Measurements from ENCODE around the gene STRADB. TPM values are rescaled to one million over a fixed set of nuclear protein-coding genes. Genes with fewer than 3 reads are reported as not detected.

Gene STRADB
- total RNA-seq, 1 donor from 2014 or later = 24.5 TPM

DNA sequence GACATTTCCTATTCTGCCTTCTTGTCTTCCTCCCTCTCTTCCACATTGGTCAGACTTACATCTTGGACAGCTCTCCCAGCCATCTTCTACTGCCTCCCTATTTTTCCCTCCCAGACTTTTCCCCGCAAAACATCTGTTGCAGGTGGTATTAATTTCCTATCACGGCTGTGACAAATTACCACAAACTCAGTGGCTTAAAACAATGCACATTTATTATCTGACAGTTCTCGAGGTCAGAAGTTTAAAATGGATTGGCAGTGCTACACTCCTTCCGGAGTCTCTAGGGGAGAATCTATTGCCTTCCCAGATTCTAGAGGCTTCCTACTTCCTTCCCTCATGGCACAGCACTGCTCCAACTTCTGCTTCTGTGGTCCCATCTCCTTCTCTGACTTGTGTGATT is 33.3 kb downstream of the STRADB start:
- no peaks in the 10 kb centered on the region for H3K4me1 ChIP-seq
- H3K4me3 ChIP-seq = no peak overlapping the region
- no peaks in the 10 kb centered on the region for H3K9me3 ChIP-seq
- peaks cover 5% of the 10 kb centered on the region for H3K27me3 ChIP-seq (ENCODE audit: low read depth)
- TF ChIP-seq, protein P1, sequence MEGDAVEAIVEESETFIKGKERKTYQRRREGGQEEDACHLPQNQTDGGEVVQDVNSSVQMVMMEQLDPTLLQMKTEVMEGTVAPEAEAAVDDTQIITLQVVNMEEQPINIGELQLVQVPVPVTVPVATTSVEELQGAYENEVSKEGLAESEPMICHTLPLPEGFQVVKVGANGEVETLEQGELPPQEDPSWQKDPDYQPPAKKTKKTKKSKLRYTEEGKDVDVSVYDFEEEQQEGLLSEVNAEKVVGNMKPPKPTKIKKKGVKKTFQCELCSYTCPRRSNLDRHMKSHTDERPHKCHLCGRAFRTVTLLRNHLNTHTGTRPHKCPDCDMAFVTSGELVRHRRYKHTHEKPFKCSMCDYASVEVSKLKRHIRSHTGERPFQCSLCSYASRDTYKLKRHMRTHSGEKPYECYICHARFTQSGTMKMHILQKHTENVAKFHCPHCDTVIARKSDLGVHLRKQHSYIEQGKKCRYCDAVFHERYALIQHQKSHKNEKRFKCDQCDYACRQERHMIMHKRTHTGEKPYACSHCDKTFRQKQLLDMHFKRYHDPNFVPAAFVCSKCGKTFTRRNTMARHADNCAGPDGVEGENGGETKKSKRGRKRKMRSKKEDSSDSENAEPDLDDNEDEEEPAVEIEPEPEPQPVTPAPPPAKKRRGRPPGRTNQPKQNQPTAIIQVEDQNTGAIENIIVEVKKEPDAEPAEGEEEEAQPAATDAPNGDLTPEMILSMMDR (IDR thresholded peaks at IDR 0.05) = no peak
- ATAC-seq (no peak), DNase-seq (no peak)
- H3K36me3 ChIP-seq = peaks cover 14% of the 10 kb centered on the region
- intact Hi-C loops (cut with DNase I) = no loop called here
- H3K27ac ChIP-seq = no peak overlapping the region

DNA sequence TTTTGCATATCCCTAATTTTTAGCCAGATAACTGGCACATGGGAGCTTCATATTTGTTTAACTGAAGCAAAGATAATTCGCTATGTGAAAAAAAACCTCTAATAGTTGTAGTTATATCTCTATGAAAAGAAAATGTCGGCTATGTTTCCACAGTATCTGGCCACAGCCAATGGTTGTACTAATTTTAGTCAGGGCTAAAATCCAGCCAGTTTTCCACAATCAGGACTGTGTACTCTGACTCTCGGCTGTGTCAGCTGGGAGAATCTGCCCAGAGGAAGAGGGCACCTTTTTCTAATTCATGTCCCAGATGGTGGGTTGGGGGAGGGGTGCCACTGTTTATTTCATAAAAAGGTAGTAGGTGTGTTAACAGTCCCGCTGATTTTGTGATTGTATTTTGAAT is 38.8 kb downstream of the STRADB start:
- H3K36me3 ChIP-seq = no peaks in the 10 kb centered on the region
- no peak overlapping the region for H3K4me3 ChIP-seq
- H3K27me3 ChIP-seq (ENCODE audit: low read depth) = peaks cover 5% of the 10 kb centered on the region
- no peak for DNase-seq
- TF ChIP-seq, protein P1 (IDR thresholded peaks at IDR 0.05) = no peak
- intact Hi-C loops (cut with DNase I) = no loop called here
- no peak for ATAC-seq
- H3K27ac ChIP-seq = no peak overlapping the region
- H3K9me3 ChIP-seq = no peaks in the 10 kb centered on the region
- no peaks in the 10 kb centered on the region for H3K4me1 ChIP-seq

DNA sequence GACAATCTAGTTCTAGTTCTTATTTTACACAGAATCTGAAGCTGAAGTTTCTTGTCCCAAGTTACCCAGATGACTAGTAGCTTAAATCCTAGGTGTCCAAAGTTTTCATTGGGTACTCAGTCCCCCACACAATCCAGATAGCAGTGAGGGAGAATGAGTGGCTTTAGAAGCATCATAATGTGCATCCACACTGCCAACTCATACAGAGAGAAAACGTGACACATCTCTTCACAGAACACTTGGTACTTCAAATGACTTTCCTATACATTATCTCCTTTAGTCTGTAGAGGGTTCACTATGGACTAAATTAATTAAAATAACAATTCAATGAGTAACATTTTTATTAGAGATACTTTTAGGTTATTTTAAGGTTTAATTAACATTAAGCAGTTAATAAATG is 45.2 kb downstream of the STRADB start:
- ATAC-seq = no peak
- no peaks in the 10 kb centered on the region for H3K27me3 ChIP-seq (ENCODE audit: low read depth)
- H3K4me1 ChIP-seq = no peaks in the 10 kb centered on the region
- TF ChIP-seq, protein P1 (IDR thresholded peaks at IDR 0.05) = no peak
- H3K4me3 ChIP-seq = no peak overlapping the region
- no peak overlapping the region for H3K27ac ChIP-seq
- intact Hi-C loops (cut with DNase I) = no loop called here
- peaks cover 1% of the 10 kb centered on the region for H3K9me3 ChIP-seq
- no peak for DNase-seq
- H3K36me3 ChIP-seq = no peaks in the 10 kb centered on the region

DNA sequence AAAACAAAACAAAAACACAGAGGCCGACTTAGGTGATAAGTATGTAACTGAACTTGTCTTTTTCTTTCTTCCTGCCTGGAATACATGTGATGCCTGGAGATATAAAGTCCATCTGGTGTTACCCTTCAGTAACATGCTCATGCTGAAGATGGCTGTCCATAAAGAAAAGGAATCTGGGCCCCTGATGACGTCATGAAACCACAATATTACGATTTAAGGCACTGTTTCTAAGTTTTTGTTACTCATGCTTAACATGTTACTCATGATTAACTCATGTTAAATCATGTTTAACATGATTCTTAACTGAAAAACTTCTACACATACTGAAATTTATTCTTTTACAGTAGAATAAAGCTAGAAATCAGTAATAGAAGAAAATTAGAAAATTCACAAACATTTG is 49.0 kb downstream of the STRADB start:
- no peaks in the 10 kb centered on the region for H3K4me1 ChIP-seq
- DNase-seq = no peak
- H3K4me3 ChIP-seq = no peak overlapping the region
- H3K27ac ChIP-seq = no peak overlapping the region
- TF ChIP-seq, protein P1 (IDR thresholded peaks at IDR 0.05) = no peak
- H3K36me3 ChIP-seq = no peaks in the 10 kb centered on the region
- H3K27me3 ChIP-seq (ENCODE audit: low read depth) = no peaks in the 10 kb centered on the region
- peaks cover 18% of the 10 kb centered on the region for H3K9me3 ChIP-seq
- no peak for ATAC-seq
- intact Hi-C loops (cut with DNase I) = no loop called here

DNA sequence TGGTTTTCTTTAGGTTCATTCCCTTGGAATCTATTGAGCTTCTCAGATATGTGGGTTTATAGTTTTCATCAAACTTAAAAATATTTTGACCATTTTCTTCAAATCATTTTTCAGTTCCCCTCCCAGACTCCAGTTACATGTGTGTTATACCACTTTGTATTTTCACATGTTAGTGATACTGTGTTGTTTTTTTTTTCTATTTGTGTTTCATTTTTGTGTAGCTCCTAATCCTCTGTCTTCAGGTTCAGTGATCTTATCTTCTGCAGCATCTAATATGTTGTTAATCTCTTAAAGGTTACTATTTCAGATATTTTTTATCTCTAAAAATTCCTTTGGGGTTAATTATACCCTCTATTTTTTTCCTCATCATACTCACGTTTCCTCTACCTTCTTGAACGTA is 51.2 kb downstream of the STRADB start:
- Histone ChIP-seq H3K27ac (no peak overlapping the region), H3K9me3 (peaks cover 18% of the 10 kb centered on the region), H3K36me3 (no peaks in the 10 kb centered on the region), H3K4me3 (no peak overlapping the region), H3K4me1 (no peaks in the 10 kb centered on the region), H3K27me3 (ENCODE audit: low read depth) (no peaks in the 10 kb centered on the region)
- TF ChIP-seq, protein P1 (IDR thresholded peaks at IDR 0.05) = no peak
- ATAC-seq (no peak), DNase-seq (no peak)
- intact Hi-C loops (cut with DNase I) = no loop called here

DNA sequence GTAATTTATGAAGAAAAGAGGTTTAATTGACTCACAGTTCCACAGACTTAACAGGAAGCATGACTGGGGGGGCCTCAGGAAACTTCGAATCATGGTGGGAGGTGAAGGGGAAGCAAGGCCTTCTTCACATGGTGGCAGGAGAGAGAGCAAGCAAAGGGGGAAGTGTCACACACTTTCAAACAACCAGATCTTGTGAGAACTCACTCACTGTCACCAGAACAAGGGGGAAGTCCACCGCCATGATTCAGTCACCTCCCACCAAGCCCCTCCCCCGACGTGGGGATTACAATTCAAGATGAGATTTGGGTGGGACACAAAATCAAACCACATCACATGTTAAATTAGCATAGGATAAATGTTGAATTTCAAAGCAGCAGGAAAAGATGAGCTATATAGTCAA is 56.2 kb downstream of the STRADB start:
- Histone ChIP-seq H3K4me1 (no peaks in the 10 kb centered on the region), H3K4me3 (no peak overlapping the region), H3K36me3 (no peaks in the 10 kb centered on the region), H3K27me3 (ENCODE audit: low read depth) (no peaks in the 10 kb centered on the region), H3K9me3 (peaks cover 9% of the 10 kb centered on the region), H3K27ac (no peak overlapping the region)
- intact Hi-C loops (cut with DNase I) = no loop called here
- TF ChIP-seq, protein P1 (IDR thresholded peaks at IDR 0.05) = no peak
- DNase-seq = no peak
- ATAC-seq = no peak
